ENCODE measurements around the gene LSM14B.
A peak's percentile ranks its signal among the peaks of the same experiment; 100 is the strongest.

LSM14B gene

GRCh38 chr20:62164879-62165761 is 42.8 kb downstream of the LSM14B start:
- no peak for DNase-seq

GRCh38 chr20:62165762-62166399 is 43.6 kb downstream of the LSM14B start:
- DNase-seq, result no peak

- DNase-seq, result no peak
Measured at GRCh38 chr20:62167474-62167873, 45.2 kb downstream of the LSM14B start.

- no peak for DNase-seq
Measured at GRCh38 chr20:62168061-62168460, 45.8 kb downstream of the LSM14B start.

DNA sequence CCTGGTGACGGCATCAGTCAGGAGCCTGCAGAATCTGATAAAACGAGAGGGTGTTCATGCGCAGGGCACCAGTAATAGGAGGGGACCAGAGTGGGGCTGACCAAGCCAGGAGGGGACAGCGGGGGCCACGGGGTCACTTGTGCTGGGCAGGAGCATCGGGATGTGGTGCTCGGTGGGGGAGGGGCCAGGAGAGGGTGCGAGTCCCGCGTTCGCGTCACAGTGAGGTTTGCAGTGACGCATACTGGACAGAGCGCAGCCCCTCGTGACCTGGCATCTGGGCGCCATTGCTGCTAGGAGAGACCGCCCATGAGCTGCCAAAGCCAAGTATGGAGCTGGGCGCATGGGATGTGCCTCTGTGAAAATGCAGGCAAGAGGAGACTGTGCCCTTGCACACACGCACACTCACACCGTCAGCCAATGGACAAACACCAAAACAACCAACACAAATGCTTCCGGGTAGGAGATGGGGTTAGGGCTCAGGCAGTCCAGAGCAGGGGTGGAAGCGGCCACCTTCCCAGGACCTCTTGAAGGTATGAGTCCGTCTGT is 46.7 kb downstream of the LSM14B start:
- no peak for DNase-seq

GRCh38 chr20:62170536-62170935 is 48.3 kb downstream of the LSM14B start:
- no peak for DNase-seq

- DNase-seq, result no peak
Measured at GRCh38 chr20:62171245-62171644, 49.0 kb downstream of the LSM14B start.

DNA sequence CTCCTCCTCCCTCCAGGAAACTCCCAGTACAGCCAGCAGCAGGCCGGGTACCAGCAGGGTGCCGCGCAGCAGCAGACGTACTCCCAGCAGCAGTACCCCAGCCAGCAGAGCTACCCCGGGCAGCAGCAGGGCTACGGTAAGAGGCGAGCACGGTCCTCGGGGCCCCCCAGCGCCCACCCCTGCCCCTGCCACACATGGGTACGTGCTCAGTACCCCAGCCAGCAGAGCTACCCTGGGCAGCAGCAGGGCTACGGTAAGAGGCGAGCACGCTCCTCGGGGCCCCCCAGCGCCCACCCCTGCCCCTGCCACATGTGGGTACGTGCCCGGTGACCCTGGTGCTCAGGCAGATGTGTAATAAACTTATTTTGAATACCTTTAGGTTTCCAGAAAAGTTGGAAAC is 50.4 kb downstream of the LSM14B start:
- DNase-seq, result no peak

DNA sequence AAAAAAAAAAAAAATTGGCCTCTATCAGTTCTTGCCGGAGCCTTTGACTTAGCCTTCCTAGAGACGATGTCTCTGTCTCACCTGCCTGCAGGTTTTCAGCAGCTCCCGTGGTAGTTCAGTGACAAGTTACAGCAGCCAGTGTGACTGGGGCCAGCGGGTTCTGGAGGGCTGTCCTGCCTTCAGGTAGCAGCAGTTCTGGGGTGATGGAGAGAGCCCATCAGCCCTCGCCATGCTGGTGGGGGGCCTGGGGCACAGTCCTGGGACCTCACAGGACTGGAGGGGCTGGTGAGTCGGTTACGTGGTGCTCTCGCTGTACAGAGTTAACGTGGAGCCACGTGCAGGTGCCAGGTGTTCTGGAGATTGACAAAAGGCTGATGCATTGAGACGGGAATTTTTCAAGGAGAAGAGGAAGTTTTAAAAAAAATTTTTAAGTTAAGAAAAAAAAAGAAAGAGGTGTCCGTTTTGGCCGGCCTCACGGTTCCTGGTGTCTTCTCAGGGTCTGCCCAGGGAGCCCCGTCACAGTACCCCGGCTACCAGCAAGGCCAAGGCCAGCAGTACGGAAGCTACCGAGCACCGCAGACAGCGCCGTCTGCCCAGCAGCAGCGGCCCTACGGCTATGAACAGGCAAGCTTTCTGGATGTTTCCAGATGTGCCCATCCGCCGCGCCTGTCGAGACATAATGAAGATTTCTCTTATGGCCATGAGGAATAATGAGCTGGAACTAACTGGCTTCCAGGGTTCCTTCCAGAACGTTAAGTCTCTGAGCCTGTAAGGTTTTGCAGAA is 51.9 kb downstream of the LSM14B start:
- no peak for DNase-seq

- DNase-seq, result no peak
Measured at GRCh38 chr20:62174870-62175624, 52.8 kb downstream of the LSM14B start.

- DNase-seq, result no peak
Measured at GRCh38 chr20:62175711-62176110, 53.4 kb downstream of the LSM14B start.

GRCh38 chr20:62176866-62177265 is 54.6 kb downstream of the LSM14B start:
- no peak for DNase-seq

DNA sequence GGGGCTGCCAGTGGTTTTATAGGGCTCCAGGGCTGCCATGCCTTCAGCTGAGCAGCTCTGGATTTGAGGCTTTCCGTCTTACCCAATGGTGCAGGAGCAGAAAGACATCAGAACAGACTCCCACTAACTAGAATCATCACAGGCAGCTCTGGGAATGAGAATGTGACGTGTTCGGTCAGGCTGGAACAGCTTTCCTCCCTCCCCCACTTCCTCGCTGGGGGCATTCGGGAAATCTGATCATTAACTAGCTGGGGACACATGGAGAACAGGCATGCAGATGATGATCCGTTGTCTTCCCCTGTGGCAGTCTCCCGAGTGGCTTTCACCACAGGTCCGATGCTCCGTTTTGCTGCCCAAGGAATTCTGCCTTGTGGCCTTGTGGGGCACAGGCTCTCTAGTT is 55.0 kb downstream of the LSM14B start:
- DNase-seq, result no peak

- no peak for DNase-seq
Measured at GRCh38 chr20:62178316-62179161, 56.3 kb downstream of the LSM14B start.

GRCh38 chr20:62179162-62179504 is 56.9 kb downstream of the LSM14B start:
- no peak for DNase-seq

DNA sequence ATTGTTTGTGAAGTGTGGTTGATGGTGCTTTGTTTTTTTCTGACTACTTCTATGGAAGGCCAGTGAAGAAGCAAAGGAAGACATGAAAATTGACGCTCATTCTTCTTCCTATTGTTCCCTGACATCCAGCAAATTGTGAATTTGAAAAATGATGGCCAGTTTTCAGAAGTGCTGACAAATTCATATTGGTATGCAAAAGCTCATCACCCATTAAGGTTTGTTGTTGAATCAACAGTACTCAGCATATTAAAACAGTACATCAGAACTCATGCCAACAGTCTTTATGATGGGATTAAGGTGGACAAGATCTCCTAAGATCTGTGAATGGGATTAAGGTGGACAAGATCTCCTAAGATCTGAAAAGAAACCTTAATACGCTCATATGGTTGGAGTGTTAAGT is 59.5 kb downstream of the LSM14B start:
- DNase-seq, result no peak

DNA sequence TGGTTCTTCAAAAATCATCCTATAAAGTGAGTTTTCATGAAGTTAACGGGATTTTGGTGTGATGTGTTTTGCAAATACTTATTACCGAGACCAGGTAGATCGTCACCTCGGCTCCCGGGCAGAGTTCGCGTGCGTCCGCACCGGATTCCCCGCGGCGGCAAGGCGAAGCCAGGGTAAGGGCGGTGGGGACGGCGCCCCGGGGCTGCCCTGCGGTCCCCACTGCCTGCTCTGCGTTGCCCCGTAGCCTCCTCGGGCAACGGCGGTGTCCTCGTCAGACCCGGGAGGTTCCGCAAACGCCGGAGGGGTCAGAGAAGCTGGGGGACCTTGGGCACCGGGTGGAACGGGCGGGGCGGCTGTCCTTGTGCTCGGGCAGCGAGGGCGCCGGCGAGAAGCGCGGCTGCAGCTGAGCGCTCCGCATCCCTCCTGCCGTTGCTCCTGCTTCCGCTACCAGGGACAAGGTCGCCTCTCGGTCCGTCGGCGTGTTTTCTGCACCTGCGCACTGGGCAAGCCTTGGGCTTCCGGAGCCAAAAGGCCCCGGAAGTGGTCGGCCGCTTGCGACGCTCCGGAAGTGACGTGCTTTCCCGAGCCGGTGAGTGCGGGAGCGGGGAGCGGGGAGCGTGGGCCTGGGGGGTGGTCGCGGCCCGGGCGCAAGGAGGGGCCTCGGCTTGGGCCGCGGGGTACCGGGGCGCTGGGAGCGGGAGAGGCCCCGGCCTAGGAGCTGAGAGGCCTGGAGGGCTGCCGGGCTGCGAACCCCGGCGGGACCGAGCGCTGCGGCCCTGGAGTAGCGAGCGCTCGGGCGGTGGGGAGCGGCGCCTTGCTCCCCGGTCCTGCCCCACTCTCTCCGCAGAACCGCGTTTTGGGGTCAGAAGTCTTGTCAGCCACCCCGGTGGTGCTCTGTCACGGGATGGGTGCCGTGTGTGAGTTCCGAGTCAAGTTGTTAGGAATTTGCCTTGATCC is 60.5 kb downstream of the LSM14B start, which contains the start of gene MTG2:
MTG2 (plus strand) TSS at position 560 of the 957 bp plus-strand sequence. CDS start 10,393 bp downstream, outside the sequence.
- DNase-seq, result peak; percentile 83

GRCh38 chr20:62183426-62184142 is 61.3 kb downstream of the LSM14B start:
- DNase-seq, result no peak
